ENCODE data around the gene GIMAP7. TPM values are rescaled to one million over a fixed set of nuclear protein-coding genes. Genes with fewer than 3 reads are reported as not detected.

GIMAP7 gene
- total RNA-seq, 1 experiment from 2014 or later = 0.33 TPM

GRCh38 chr7:150524018-150524417 is 9.3 kb downstream of the GIMAP7 start:
- no peak for ATAC-seq
- H3K4me3 ChIP-seq (ENCODE audit: low read depth in 2 of 2, low read length in 2 of 2) = no peak overlapping the region
- no peaks in the 10 kb centered on the region for H3K9me3 ChIP-seq (ENCODE audit: control insufficient read depth, insufficient read depth, low read depth, low read length)
- no peaks in the 10 kb centered on the region for H3K36me3 ChIP-seq (ENCODE audit: control insufficient read depth, insufficient read depth, low read length)
- TF ChIP-seq SIN3A (IDR thresholded peaks at IDR 0.05; ENCODE audit: borderline replicate concordance, insufficient read depth, low read depth, low read length) (no peak), TCF7L2 (IDR thresholded peaks at IDR 0.05; ENCODE audit: low read depth, low read length) (no peak), POLR2AphosphoS5 (IDR thresholded peaks at IDR 0.05; ENCODE audit: low read depth, low read length) (no peak)
- TF ChIP-seq, protein P1, sequence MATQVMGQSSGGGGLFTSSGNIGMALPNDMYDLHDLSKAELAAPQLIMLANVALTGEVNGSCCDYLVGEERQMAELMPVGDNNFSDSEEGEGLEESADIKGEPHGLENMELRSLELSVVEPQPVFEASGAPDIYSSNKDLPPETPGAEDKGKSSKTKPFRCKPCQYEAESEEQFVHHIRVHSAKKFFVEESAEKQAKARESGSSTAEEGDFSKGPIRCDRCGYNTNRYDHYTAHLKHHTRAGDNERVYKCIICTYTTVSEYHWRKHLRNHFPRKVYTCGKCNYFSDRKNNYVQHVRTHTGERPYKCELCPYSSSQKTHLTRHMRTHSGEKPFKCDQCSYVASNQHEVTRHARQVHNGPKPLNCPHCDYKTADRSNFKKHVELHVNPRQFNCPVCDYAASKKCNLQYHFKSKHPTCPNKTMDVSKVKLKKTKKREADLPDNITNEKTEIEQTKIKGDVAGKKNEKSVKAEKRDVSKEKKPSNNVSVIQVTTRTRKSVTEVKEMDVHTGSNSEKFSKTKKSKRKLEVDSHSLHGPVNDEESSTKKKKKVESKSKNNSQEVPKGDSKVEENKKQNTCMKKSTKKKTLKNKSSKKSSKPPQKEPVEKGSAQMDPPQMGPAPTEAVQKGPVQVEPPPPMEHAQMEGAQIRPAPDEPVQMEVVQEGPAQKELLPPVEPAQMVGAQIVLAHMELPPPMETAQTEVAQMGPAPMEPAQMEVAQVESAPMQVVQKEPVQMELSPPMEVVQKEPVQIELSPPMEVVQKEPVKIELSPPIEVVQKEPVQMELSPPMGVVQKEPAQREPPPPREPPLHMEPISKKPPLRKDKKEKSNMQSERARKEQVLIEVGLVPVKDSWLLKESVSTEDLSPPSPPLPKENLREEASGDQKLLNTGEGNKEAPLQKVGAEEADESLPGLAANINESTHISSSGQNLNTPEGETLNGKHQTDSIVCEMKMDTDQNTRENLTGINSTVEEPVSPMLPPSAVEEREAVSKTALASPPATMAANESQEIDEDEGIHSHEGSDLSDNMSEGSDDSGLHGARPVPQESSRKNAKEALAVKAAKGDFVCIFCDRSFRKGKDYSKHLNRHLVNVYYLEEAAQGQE (IDR thresholded peaks at IDR 0.05; ENCODE audit: insufficient read depth in 1 of 2, low read depth in 2 of 2, low read length in 1 of 2) = no peak
- TF ChIP-seq, protein P2, sequence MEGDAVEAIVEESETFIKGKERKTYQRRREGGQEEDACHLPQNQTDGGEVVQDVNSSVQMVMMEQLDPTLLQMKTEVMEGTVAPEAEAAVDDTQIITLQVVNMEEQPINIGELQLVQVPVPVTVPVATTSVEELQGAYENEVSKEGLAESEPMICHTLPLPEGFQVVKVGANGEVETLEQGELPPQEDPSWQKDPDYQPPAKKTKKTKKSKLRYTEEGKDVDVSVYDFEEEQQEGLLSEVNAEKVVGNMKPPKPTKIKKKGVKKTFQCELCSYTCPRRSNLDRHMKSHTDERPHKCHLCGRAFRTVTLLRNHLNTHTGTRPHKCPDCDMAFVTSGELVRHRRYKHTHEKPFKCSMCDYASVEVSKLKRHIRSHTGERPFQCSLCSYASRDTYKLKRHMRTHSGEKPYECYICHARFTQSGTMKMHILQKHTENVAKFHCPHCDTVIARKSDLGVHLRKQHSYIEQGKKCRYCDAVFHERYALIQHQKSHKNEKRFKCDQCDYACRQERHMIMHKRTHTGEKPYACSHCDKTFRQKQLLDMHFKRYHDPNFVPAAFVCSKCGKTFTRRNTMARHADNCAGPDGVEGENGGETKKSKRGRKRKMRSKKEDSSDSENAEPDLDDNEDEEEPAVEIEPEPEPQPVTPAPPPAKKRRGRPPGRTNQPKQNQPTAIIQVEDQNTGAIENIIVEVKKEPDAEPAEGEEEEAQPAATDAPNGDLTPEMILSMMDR (IDR thresholded peaks at IDR 0.05) = no peak
- H3K27ac ChIP-seq (ENCODE audit: low read length) = no peak overlapping the region
- intact Hi-C loops (cut with micrococcal nuclease; ENCODE audit: unreplicated experiment) (no loop called here), in situ Hi-C loops (cut with HindIII; ENCODE audit: low pct_unique_long_range_greater_than_20kb, low sequenced_read_pairs) (no loop called here)
- H3K27me3 ChIP-seq (ENCODE audit: control insufficient read depth, insufficient read depth, low read length) = no peaks in the 10 kb centered on the region
- POLR2A ChIA-PET = no interaction called here
- H3K4me1 ChIP-seq (ENCODE audit: control insufficient read depth, insufficient read depth, low read length) = no peaks in the 10 kb centered on the region
- CTCF ChIA-PET = no interaction called here
- BruUV-seq (replicated peaks) = no TSS peak
- DNase-seq (ENCODE audit: low read depth, low spot score) = no peak

DNA sequence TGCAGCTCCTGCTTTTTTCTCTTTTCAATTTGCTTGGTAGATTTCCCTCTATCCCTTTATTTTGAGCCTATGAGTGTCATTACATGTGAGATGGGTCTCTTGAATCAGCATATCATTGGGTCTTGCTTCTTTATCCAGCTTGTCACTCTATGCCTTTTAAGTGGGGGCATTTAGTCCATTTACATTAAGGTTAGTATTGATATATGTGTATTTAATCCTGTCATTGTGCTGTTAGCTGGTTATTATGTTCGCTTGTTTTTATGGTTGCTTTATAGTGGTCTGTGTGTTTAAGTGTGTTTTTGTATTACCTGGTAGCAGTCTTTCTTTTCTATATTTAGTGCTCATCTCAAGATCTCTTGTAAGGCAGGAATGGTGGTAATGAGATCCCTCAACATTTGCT is 17.0 kb downstream of the GIMAP7 start:
- H3K9me3 ChIP-seq (ENCODE audit: control insufficient read depth, insufficient read depth, low read depth, low read length) = no peaks in the 10 kb centered on the region
- DNase-seq (ENCODE audit: low read depth, low spot score) (no peak), ATAC-seq (no peak)
- no peaks in the 10 kb centered on the region for H3K4me1 ChIP-seq (ENCODE audit: control insufficient read depth, insufficient read depth, low read length)
- H3K27ac ChIP-seq (ENCODE audit: low read length) = no peak overlapping the region
- no peaks in the 10 kb centered on the region for H3K36me3 ChIP-seq (ENCODE audit: control insufficient read depth, insufficient read depth, low read length)
- no peaks in the 10 kb centered on the region for H3K27me3 ChIP-seq (ENCODE audit: control insufficient read depth, insufficient read depth, low read length)
- intact Hi-C loops (cut with micrococcal nuclease; ENCODE audit: unreplicated experiment) = no loop called here
- BruUV-seq (replicated peaks) = no TSS peak
- in situ Hi-C loops (cut with HindIII; ENCODE audit: low pct_unique_long_range_greater_than_20kb, low sequenced_read_pairs) = no loop called here
- ChIA-PET CTCF (no interaction called here), POLR2A (no interaction called here)
- TF ChIP-seq, protein P1 (IDR thresholded peaks at IDR 0.05; ENCODE audit: insufficient read depth in 1 of 2, low read depth in 2 of 2, low read length in 1 of 2) = no peak
- TF ChIP-seq POLR2AphosphoS5 (IDR thresholded peaks at IDR 0.05; ENCODE audit: low read depth, low read length) (no peak), SIN3A (IDR thresholded peaks at IDR 0.05; ENCODE audit: borderline replicate concordance, insufficient read depth, low read depth, low read length) (no peak)
- TF ChIP-seq, protein P2 (IDR thresholded peaks at IDR 0.05) = no peak
- H3K4me3 ChIP-seq (ENCODE audit: low read depth in 2 of 2, low read length in 2 of 2) = no peak overlapping the region
